Neural cell (in vitro differentiated cells): ENCODE results near the gene CADM3.

Experiments used
- EP300 ChIP-seq: fragments of 450-650 bp; conservative IDR thresholded peaks from 2 replicates; pipeline ENCODE4 v1.6.1; 2014; ENCODE audit warnings: antibody characterized with exemption, mild to moderate bottlenecking, moderate library complexity; ENCODE audit not compliant: poor library complexity, severe bottlenecking
- EZH2 ChIP-seq: fragments of 200-600, 300-800 bp; shearing (Covaris generic), sonication (generic); IDR thresholded peaks from 2 replicates; pipeline ENCODE4 v1.6.1; 2014; ENCODE audit warnings: antibody characterized with exemption, low read length, borderline replicate concordance, mild to moderate bottlenecking; ENCODE audit not compliant: insufficient read depth, poor library complexity, severe bottlenecking
- MXI1 ChIP-seq: fragments of 450-650 bp; conservative IDR thresholded peaks from 2 replicates; pipeline ENCODE4 v1.6.1; 2014; ENCODE audit warnings: antibody characterized with exemption, mild to moderate bottlenecking; ENCODE audit not compliant: poor library complexity, severe bottlenecking
- POLR2AphosphoS5 ChIP-seq: IDR thresholded peaks from 2 replicates; pipeline ENCODE4 v1.6.1; 2012
- RAD21 ChIP-seq: fragments of 450-650 bp; conservative IDR thresholded peaks from 2 replicates; pipeline ENCODE4 v1.6.1; 2014; ENCODE audit warnings: antibody characterized with exemption, mild to moderate bottlenecking, moderate library complexity
- SMC3 ChIP-seq: fragments of 450-650 bp; conservative IDR thresholded peaks from 2 replicates; pipeline ENCODE4 v1.6.1; 2014; ENCODE audit warnings: antibody characterized with exemption, mild to moderate bottlenecking, moderate library complexity; ENCODE audit not compliant: poor library complexity
- TAF1 ChIP-seq: IDR thresholded peaks from 2 replicates; pipeline ENCODE4 v1.6.1; 2012; ENCODE audit warnings: low read depth
- TF ChIP-seq, protein P1 (sequence below): fragments of 450-650 bp; IDR thresholded peaks from 2 replicates; pipeline ENCODE4 v1.5.1; 2014; ENCODE audit warnings: antibody characterized with exemption, mild to moderate bottlenecking, moderate library complexity; ENCODE audit not compliant: poor library complexity, severe bottlenecking
- TF ChIP-seq, protein P2 (sequence below): IDR thresholded peaks from 2 replicates; pipeline ENCODE4 v1.6.1; 2012; ENCODE audit warnings: borderline replicate concordance

DNA sequence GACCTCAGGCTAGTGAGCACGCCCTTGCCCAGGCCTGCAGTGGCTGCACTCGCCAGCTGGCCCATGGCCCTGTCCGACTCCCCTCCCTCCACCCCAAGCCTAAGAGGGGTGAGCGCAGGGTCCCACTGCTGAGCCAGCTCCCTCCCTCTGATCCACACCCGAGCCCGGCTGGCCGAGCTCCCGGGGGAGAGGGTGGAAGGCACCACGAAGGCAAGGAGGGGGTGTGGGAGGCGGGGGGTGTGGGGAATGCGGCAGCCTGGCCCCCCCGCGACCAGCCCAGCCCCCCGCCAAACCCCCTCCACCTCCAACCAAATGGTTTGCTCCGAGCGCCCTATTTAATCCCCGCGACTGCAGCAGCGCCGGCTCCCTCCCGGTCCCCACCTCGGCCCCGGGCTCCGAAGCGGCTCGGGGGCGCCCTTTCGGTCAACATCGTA lies at the start of gene CADM3:
- TF ChIP-seq, protein P1, sequence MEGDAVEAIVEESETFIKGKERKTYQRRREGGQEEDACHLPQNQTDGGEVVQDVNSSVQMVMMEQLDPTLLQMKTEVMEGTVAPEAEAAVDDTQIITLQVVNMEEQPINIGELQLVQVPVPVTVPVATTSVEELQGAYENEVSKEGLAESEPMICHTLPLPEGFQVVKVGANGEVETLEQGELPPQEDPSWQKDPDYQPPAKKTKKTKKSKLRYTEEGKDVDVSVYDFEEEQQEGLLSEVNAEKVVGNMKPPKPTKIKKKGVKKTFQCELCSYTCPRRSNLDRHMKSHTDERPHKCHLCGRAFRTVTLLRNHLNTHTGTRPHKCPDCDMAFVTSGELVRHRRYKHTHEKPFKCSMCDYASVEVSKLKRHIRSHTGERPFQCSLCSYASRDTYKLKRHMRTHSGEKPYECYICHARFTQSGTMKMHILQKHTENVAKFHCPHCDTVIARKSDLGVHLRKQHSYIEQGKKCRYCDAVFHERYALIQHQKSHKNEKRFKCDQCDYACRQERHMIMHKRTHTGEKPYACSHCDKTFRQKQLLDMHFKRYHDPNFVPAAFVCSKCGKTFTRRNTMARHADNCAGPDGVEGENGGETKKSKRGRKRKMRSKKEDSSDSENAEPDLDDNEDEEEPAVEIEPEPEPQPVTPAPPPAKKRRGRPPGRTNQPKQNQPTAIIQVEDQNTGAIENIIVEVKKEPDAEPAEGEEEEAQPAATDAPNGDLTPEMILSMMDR = no peak
- no peak for TF ChIP-seq EP300
- peak; percentile 45 for TF ChIP-seq TAF1
- no peak for TF ChIP-seq RAD21
- TF ChIP-seq POLR2AphosphoS5 = peak; percentile 61
- TF ChIP-seq EZH2 = no peak
- TF ChIP-seq SMC3 = no peak
- TF ChIP-seq, protein P2, sequence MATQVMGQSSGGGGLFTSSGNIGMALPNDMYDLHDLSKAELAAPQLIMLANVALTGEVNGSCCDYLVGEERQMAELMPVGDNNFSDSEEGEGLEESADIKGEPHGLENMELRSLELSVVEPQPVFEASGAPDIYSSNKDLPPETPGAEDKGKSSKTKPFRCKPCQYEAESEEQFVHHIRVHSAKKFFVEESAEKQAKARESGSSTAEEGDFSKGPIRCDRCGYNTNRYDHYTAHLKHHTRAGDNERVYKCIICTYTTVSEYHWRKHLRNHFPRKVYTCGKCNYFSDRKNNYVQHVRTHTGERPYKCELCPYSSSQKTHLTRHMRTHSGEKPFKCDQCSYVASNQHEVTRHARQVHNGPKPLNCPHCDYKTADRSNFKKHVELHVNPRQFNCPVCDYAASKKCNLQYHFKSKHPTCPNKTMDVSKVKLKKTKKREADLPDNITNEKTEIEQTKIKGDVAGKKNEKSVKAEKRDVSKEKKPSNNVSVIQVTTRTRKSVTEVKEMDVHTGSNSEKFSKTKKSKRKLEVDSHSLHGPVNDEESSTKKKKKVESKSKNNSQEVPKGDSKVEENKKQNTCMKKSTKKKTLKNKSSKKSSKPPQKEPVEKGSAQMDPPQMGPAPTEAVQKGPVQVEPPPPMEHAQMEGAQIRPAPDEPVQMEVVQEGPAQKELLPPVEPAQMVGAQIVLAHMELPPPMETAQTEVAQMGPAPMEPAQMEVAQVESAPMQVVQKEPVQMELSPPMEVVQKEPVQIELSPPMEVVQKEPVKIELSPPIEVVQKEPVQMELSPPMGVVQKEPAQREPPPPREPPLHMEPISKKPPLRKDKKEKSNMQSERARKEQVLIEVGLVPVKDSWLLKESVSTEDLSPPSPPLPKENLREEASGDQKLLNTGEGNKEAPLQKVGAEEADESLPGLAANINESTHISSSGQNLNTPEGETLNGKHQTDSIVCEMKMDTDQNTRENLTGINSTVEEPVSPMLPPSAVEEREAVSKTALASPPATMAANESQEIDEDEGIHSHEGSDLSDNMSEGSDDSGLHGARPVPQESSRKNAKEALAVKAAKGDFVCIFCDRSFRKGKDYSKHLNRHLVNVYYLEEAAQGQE = no peak
- no peak for TF ChIP-seq MXI1
